Activated T-cell treated with anti-CD3 and anti-CD28 coated beads for 48 hours (primary cell): ENCODE results near the gene FSHB.
"Not testable (repeated sequence)": the region's sequence is repeated elsewhere in the genome, so short reads cannot be mapped to it uniquely, and the experiment has no call there.

Experiments
- DNase-seq: peaks from one replicate; pipeline ENCODE4 v3.0.0-alpha.2; 2020; ENCODE audit warnings: low read depth

FSHB gene

DNA sequence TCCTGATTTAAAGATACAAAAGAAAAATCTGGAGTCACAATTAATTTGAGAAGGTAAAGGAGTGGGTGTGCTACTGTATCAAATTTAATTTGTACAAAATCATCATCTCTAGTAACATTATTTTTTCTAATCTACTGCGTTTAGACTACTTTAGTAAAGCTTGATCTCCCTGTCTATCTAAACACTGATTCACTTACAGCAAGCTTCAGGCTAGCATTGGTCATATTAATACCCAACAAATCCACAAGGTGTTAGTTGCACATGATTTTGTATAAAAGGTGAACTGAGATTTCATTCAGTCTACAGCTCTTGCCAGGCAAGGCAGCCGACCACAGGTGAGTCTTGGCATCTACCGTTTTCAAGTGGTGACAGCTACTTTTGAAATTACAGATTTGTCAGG lies at the start of gene FSHB:
FSHB (plus strand) TSS at position 301 of the 400 bp plus-strand sequence. CDS start 889 bp downstream, outside the sequence.
- DNase-seq, result no peak

DNA sequence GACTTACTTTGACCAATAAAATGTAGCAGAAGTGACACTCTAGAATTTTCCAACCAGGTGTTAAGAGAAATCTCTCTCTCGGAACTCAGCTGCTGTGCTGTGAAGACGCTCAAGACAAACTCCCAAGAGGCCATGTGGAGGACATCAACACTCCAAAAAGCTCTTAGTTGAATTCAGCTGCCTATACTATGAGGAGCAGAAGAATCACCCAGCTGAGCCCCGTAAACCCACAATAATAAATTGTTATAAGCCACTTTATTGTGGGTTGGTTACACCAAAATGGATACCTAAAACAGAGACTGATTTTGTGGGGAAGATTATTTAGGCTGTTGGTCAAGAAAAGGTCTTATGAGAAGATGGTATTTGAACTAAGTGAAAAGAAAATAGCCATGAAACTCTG lies 44.1 kb upstream of the FSHB start:
- DNase-seq, result no peak

DNA sequence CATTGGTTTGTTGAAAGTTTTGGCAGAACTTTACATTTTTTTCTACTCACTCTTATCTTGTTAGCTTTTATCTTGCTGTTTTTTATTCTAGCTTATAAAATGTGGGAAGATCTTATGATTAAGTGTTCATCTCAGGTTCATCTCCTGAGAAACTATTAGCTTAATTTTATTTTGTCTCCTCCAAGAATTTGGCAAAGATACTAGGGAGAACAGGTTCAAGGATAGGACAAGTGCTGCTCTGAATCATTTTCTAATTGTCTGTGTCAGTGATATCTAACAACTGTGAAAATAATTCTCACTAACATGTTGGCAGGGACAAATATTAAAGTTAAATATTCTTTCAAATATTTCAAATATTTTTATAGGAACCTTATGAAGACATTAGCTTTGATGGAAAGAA lies 38.2 kb upstream of the FSHB start:
- no peak for DNase-seq

DNA sequence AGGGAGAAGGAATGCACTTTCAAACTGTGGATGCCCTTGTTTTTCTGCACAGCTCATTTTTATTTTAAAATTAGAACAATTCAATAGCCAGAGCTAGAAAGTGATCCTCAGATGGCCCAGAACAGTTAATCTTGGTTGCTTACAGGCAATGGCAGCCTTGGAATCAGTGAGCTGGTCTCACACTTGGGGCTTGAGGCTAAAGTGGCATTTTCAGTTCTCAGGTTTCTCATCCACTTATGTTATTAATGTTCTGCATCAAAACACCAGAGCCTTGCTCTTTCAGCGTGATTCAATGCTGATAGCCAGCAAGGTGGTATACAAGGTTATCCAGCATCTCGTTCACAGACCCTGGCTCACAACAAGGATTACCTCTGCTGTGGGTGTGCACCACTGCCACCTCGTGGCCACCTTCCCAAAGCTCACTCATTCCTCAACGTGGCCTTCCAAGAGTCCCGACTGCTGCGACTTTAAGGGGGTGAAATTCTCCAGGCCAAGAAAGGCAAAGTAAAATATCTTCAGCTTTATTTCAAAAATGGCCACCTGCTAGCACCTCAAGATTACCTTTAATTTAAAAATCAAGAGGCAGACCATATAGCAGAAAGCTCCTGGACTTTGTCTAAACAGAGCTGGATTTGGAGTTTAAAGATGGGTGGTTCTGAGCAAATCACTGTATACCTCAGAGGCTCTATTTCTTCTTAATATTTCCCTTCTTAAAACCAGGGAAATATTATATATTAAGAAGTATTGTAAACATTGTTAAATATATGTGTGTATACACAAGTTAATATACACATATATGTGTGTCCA lies 34.2 kb upstream of the FSHB start:
- DNase-seq, result peak; percentile 30

DNA sequence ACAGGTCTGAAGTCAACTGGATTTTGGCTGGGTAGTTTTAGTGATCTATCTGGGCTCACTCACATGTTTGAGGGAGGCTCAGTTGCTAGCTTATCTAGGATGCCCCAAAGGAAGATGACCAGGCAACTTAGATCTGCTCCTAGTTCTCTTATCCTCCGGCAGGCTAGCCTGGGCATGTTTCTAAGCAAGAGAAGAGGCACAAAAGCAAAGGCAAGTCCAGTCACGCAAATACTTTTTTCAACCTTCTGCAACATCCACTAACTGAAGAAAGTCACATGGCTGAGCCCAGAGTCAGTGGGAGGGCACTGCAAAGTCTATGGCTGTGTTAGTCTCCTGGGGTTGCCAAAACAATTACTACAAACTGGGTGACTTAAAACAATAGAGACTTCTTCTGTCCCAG lies 32.9 kb upstream of the FSHB start:
- DNase-seq, result no peak

DNA sequence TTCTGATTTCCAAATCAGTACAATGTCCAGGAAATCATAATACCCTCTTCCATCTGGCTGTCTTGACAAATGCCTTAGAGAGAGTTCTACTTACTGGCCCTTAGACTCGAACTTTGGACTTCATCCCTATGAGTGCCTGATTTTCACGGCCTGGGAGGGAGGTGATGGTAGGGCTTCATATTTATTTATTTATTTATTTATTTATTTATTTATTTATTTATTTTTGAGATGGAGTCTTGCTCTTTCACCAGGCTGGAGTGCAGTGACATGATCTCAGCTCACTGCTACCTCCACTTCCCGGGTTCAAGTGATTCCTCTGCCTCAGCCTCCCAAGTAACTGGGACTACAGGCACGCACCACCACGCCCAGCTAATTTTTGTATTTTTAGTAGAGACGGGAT lies 27.8 kb upstream of the FSHB start:
- not testable (repeated sequence) for DNase-seq

DNA sequence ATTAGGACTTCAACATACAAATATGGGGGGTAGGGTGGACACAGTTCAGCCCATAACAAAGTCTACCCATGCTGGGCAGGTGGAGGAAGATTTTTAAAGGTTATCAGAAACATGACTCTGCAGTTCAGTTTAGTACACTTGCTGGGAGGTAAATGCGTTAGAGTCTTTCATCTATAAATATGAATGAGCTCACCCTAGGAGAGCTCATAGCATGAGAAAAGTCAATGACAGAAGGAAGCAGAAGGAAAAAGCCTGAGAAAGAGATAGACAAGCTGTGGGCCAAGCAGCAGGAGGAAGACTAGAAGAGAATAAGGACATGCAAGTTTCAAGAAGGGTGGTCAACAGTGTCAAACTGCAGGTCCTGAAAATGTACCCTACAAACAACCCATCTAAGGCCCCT lies 27.0 kb upstream of the FSHB start:
- no peak for DNase-seq

DNA sequence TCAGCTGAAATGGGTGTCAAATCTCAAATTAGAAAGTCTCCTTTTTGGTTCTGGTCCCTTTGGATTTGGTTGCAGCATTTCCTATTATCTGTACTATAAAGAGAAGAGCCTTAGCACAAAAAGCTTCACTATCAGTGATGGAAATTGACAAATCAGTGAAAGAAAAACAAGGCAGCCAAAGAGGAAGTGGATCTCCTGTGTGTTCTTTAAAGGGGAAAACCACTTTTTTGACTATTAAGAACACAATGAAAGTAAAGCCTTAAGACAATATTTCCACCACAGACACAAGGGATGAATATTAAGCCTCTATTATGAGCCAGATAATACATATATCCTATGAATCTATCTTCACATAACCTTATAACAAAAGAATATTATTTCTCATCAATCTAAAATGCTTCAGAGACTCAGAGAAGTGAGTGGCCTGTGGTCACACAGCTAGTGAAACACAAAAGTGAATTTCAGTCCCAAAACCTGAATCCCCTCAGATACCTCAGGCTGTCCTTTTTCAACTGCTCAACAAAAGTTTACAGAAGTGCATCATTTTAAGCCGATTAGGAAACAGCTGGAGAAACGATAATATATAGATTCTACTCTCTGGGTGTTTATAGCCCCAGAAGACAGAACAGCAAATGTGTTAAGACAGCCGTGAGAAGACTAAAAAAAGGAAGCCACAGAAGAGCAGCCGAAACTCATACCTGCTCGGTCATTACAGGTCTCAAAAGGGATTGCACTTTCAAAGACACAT lies 24.4 kb upstream of the FSHB start:
- no peak for DNase-seq

DNA sequence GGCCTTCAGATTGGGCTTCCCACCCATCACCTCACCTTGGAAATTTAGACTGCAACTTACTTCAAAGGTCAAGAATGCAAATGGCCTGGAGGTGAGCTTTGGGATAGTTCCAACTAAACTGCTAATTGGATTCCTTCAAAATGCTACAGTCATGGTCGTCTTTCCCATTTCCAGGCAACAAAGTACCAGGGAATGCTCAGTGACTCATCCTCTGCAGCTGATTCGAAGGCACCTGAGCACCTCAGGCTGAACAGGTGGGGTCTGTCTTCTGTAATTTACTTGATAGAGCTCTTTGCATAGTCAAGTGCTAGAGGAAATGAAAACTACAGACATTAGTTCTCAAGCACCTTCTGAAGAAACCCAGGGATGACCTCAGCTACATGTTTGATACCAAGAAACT lies 20.5 kb upstream of the FSHB start:
- DNase-seq, result no peak

DNA sequence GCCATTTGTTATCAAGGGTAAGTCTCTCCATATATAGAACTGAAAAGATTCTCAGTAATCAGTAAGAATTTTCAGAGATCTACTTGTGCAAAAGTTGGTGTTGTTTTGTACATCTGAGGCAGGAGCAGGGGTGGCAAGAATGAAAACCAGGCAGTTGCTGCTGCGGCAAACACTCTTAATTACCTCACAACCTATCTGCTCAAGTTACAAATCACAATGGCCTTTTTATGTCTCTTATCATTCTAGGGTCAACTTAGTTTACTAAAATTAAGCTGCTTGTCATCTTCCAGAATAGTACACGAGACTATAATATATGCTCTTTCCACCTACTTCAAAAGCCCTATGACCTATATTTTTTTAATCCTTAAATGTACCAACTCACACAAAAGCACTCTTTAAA lies 14.3 kb upstream of the FSHB start:
- no peak for DNase-seq

DNA sequence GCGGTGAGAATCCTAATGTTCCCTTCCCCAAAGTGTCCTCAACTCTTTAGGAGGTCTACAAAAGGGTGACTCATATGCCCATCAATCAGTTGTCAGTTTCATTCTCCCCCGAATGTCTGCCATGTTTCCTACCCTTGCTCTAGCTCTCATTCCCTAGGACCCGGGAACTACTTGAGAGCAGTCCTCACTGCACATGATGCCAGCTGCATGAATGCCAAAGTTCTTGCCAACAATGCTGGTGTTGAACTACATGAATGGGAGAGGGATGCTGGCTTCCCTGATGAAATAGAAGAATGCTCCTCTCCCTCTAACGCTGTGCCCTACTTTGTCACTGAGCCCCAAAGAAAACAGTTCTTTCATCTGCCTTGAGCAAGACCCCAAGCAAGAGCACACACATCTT lies 12.5 kb upstream of the FSHB start:
- no peak for DNase-seq

DNA sequence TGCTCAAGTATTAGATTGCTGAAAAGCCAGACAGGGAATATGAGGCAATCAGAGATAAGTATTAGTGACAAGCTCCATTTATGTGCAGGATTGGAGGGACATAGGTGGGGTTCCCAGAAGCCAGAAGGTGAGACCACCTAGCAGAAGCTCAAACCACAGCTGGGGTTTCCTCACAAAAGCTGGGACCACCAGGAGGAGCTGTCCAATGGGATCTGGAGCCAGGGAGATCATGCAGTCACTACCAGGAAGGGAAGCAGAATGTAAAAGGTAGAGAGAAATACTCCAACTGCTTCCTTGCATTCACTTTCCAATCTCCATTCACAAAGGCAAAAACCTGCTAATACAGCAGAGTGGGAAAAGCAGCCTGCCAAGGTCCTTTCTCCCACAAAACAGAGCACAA lies 5.2 kb upstream of the FSHB start:
- DNase-seq, result no peak

DNA sequence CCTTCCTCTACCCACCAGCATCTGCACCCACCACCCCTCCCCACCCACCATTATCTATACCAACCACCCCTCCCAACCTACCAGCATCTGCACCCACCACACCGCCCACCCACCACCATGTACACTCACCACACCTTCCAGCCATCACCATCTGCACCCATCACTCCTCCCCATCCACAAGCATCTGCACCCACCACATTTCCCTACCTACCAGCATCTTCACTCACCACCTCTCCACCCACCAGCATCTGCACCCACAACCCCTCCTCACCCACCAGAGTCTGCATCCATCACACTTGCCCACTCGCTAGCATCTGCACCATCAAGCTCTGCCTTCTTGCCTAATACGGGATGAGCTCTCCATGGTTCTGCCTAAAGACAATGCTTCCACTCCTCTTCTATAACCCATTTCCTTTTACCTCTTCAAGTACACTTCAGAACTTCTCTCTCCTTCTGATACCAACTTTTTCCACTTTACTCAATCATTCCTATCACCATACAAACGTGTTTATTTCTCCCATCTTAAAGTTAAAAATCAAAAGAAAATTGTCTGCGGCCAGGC lies 2.4 kb upstream of the FSHB start:
- DNase-seq, result no peak

DNA sequence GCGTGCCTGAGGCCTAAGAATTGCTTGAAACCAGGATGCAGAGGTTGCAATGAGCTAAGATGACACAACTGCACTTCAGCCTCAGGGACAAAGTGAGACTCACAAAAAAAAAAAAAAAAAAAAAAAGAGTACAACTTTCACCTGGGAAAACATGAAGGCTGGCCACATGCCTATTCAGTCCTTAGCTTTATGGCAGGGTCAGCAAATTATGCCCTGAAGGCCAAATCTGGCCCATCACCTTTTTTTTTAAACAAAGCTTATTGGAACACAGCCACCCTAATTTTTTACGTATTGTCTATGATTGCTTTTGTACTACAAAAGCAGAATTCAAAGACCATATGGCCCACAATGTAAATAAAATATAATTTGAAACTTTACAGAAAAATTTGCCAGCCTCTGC lies 8.2 kb downstream of the FSHB start:
- DNase-seq, result no peak

DNA sequence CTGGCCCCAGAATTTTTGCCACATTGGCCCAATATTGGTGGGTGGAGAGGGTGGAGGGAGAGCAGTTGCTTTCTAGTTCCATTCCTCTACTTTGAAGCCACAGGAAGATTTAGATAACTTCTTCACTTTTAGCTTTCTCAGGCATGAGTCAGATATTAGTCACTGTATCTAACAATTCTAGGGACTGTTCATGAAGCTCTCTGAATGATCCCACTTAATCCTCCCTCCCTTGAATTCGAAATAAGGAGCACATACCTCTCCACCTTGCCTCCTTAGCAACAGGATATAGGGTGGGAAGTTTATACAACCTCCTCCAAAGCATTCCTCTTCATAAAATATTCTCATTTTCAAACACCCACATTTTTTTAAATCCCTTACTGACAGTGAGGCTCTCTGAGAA lies 13.5 kb downstream of the FSHB start:
- no peak for DNase-seq

DNA sequence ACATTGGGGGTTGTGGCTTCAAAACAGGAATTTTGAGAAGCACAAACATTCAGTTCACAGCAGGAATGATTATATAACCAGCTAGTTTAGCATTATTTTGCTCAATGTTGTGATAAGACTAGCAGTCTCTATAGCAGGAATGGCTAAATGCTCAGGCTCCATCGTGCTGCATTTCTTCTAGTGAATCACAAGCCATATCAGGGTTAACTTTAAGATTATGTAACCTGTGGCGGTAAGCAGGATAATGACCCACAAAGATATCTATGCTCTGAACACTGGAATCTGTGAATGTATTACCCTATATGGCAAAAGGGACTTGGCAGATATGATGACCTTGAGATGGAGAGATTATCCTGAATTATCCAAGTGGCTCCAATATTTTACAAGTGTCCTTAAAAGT lies 14.8 kb downstream of the FSHB start:
- no peak for DNase-seq

DNA sequence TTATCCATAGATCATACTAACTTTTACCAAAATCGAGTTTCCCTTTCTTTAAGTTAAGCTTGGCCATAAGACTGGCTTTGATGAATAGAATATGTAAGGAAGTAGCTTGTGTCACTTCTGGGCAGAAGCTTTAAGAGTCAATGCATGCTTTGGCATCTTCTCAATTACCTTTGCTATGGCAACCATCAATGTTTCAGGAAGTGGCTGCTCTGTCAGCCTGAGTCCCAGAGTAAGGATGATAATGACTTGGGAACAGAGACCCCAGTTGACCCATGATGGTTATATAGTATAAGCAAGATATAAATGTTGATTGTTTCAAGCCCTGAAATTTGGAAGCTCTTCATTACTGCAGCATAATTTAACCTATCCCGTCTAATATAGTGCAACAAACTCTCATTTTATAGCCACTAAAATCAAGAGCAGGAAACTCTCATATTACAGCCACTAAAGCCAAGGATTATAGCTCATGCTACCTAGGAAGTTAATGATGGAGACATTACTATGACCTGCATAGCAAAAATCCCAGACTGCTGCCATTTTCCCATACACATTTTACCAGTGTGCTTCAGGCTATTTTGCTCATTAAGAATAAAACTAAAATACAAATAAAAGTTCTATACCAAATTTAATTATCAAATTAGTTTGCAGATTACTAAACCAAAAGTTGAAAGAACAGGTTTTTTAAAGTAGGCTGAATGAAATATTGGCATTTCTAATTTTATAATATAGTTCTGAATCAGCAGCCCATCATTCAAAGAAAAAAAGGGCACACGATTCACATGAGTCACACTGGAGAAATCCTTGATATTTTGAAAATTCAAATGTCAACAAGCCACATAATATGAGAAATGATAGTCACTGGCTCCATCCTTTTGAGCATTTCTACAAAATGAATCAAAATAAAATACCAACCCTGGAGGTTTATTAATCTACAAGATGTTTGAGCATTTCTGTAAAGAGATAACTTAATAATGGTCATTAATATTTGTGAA lies 23.8 kb downstream of the FSHB start:
- no peak for DNase-seq

DNA sequence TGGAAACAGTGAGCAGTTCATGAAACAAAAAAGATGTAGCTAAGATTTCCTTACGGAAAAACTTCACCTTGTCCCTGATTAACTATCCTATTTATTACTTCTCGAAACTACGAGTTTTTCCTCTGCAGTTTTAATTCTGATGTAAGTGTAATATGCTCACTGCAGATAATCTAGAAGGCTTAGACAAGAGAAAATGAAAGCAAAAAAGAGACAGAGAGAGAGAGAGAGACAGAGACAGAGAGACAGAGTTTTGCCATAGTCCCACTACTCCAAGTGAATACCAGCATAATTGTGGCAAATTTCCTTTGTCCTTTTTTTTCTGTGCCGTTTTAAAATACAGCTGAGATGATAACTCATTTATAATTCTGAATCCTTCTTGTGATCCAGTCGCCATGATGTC lies 24.8 kb downstream of the FSHB start:
- DNase-seq, result no peak

DNA sequence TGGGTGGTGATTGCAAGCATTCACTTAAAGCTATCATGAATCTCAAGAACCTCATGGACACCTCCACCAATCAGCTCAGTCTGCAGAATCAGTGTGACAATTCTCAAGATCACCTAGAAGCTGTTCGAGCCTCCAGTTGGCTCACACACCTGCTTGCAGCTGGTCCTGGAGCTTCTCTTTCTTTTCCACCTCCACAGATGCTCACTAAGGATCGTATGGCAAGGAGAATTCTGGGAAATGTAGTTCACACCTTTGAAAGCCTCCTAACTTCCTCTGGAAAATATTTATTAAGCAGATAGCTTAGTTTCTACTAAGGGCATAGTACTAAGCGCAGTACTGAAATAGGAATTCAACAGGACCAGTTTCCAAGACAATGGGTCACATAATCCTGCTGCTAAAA lies 26.2 kb downstream of the FSHB start:
- DNase-seq, result no peak

DNA sequence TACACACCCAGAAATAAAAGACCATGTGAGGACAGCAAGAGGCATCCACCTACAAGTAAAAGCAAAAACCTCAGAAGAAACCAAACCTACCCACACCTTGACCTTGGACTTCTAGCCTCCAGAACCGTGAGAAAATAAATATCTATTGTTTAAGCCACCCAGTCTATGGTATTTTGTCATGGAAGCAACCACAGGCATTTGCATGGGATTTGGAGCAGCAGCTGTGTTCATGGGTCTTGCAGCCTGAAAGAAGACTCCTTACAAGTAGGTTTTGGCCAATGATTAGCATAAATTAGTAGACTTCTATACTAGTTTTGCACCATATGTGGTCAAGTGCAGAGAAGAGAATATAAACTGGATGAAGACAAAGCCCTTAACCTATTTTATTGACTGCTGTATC lies 27.9 kb downstream of the FSHB start:
- no peak for DNase-seq

DNA sequence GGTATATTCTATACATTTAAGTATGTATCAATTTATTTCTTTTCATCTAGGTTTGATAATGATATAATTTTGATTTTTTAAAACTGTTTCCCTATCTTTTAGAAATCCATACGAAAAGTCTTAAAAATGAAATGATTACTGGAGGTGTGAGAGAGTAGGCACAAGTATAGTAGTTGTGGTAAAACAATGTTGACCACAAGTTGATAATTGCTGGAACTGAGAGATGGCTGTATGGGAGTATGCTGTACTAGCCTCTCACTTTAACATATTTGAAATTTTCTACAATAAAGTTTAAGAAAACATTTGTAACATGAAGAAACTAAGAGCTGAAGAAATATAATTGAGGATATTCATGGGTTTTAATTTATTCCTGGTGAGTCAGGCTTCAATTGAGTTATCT lies 30.0 kb downstream of the FSHB start:
- no peak for DNase-seq

DNA sequence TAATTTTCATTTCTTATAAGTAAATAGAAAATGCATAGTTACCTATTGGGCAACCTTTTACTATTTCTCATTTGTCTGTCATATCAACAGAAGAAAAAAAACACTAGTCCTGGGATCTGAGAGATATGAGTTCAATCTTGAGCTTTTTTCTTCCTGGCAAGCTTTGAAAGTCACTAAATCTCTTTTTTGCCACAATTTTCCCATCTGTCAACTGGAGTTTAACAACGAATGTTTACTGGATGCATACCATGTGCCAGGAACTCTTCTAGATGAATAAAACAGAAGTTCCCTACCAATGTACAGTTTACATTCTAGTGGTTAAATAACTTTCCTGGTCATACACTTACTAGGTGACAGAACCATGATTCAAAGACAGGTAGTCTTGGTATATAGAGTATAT lies 31.0 kb downstream of the FSHB start:
- no peak for DNase-seq
